ENCODE data around the gene TMEM72.

- TF ChIP-seq SUZ12 (IDR thresholded peaks at IDR 0.05; ENCODE audit: extremely low read depth, insufficient read depth, insufficient read length) (no peak), ZNF274 (IDR thresholded peaks at IDR 0.05; ENCODE audit: low read depth, low read length) (no peak), YY1 (IDR thresholded peaks at IDR 0.05; ENCODE audit: insufficient read depth, insufficient read length) (no peak)
Observed at GRCh38 chr10:44920252-44920651, 9.1 kb downstream of the TMEM72 start.
